ENCODE data around the gene CRYAA.

DNA sequence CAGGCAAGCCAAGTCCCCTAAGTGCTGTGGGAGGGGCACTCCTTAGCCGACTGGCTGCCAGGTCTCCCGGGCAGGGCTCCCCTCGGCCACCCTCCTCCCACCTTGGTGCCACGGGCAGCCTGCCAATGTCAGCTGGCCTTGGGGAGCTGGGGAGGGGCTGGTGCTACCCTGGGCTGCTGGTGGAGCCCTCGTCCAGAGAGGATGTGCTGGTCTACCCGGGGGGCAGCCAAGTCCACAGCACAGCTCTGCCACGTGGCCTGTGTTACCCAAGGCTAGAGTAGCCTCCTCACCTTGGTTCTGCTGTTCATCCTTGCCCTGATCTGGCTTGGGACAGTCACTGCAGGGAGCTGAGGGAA lies 42.9 kb downstream of the CRYAA start:
- TF ChIP-seq, protein P1, sequence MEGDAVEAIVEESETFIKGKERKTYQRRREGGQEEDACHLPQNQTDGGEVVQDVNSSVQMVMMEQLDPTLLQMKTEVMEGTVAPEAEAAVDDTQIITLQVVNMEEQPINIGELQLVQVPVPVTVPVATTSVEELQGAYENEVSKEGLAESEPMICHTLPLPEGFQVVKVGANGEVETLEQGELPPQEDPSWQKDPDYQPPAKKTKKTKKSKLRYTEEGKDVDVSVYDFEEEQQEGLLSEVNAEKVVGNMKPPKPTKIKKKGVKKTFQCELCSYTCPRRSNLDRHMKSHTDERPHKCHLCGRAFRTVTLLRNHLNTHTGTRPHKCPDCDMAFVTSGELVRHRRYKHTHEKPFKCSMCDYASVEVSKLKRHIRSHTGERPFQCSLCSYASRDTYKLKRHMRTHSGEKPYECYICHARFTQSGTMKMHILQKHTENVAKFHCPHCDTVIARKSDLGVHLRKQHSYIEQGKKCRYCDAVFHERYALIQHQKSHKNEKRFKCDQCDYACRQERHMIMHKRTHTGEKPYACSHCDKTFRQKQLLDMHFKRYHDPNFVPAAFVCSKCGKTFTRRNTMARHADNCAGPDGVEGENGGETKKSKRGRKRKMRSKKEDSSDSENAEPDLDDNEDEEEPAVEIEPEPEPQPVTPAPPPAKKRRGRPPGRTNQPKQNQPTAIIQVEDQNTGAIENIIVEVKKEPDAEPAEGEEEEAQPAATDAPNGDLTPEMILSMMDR (IDR thresholded peaks at IDR 0.05): no peak
- TF ChIP-seq POLR2A (IDR thresholded peaks at IDR 0.05): no peak
